SK-N-SH treated with all-trans-retinoic acid at 6 μM for 48 hours (cell line): Measurements from ENCODE around the gene UBTD1.

Experiments
- ARNTL ChIP-seq: fragments of 450-650 bp; formaldehyde crosslinking; IDR thresholded peaks from 2 replicates; pipeline ENCODE4 v1.5.0; 2020; ENCODE audit warnings: low read depth, mild to moderate bottlenecking, moderate library complexity, borderline replicate concordance
- CSDC2 ChIP-seq: fragments of 250-450 bp; sonication (Bioruptor Pico); IDR thresholded peaks from 2 replicates; pipeline ENCODE4 v1.5.0; 2020; ENCODE audit warnings: mild to moderate bottlenecking, moderate library complexity
- GLIS3 ChIP-seq: fragments of 250-450 bp; sonication (Bioruptor Pico); IDR thresholded peaks from 2 replicates; pipeline ENCODE4 v1.5.0; 2020; ENCODE audit warnings: mild to moderate bottlenecking, moderate library complexity
- ISL1 ChIP-seq: fragments of 250-450 bp; sonication (Bioruptor Pico); IDR thresholded peaks from 2 replicates; pipeline ENCODE4 v2.1.2; 2022; ENCODE audit warnings: mild to moderate bottlenecking, moderate library complexity
- PATZ1 ChIP-seq: fragments of 250-450 bp; sonication (Bioruptor Pico); IDR thresholded peaks from 2 replicates; pipeline ENCODE4 v1.8.0; 2020; ENCODE audit warnings: mild to moderate bottlenecking, moderate library complexity, borderline replicate concordance
- PPARA ChIP-seq: fragments of 250-450 bp; sonication (Bioruptor Pico); IDR thresholded peaks from 2 replicates; pipeline ENCODE4 v1.5.0; 2020; ENCODE audit warnings: mild to moderate bottlenecking, borderline replicate concordance
- RARB ChIP-seq: fragments of 250-450 bp; sonication (Bioruptor Pico); IDR thresholded peaks from 2 replicates; pipeline ENCODE4 v1.8.0; 2021; ENCODE audit warnings: mild to moderate bottlenecking, moderate library complexity
- SNAI2 ChIP-seq: fragments of 250-450 bp; sonication (Bioruptor Pico); IDR thresholded peaks from 2 replicates; pipeline ENCODE4 v1.5.0; 2020; ENCODE audit warnings: mild to moderate bottlenecking, moderate library complexity
- ZC3H10 ChIP-seq: fragments of 250-450 bp; sonication (Bioruptor Pico); IDR thresholded peaks from 2 replicates; pipeline ENCODE4 v1.5.1; 2021; ENCODE audit warnings: mild to moderate bottlenecking, moderate library complexity
- ZFP3 ChIP-seq: fragments of 250-450 bp; sonication (Bioruptor Pico); IDR thresholded peaks from 2 replicates; pipeline ENCODE4 v1.5.0; 2020; ENCODE audit warnings: mild to moderate bottlenecking, moderate library complexity
- ZNF70 ChIP-seq: fragments of 450-650 bp; formaldehyde crosslinking; IDR thresholded peaks from 2 replicates; pipeline ENCODE4 v1.5.0; 2020; ENCODE audit warnings: mild to moderate bottlenecking, moderate library complexity
- TF ChIP-seq, protein P1 (sequence below): fragments of 250-450 bp; sonication (Bioruptor Pico); IDR thresholded peaks from 2 replicates; pipeline ENCODE4 v1.5.1; 2021; ENCODE audit warnings: mild to moderate bottlenecking, moderate library complexity
- TF ChIP-seq, protein P2 (sequence below): fragments of 250-450 bp; sonication (Bioruptor Pico); IDR thresholded peaks from 2 replicates; pipeline ENCODE4 v1.5.0; 2020; ENCODE audit warnings: mild to moderate bottlenecking, moderate library complexity

- TF ChIP-seq ZFP3 (CRISPR knock-in tag) (no peak), PATZ1 (CRISPR knock-in tag) (no peak), ISL1 (CRISPR knock-in tag) (no peak), RARB (CRISPR knock-in tag) (no peak), ZNF70 (no peak), PPARA (no peak), ARNTL (CRISPR knock-in tag) (no peak), CSDC2 (no peak), ZC3H10 (no peak), SNAI2 (no peak), GLIS3 (CRISPR knock-in tag) (no peak)
- TF ChIP-seq, protein P1, sequence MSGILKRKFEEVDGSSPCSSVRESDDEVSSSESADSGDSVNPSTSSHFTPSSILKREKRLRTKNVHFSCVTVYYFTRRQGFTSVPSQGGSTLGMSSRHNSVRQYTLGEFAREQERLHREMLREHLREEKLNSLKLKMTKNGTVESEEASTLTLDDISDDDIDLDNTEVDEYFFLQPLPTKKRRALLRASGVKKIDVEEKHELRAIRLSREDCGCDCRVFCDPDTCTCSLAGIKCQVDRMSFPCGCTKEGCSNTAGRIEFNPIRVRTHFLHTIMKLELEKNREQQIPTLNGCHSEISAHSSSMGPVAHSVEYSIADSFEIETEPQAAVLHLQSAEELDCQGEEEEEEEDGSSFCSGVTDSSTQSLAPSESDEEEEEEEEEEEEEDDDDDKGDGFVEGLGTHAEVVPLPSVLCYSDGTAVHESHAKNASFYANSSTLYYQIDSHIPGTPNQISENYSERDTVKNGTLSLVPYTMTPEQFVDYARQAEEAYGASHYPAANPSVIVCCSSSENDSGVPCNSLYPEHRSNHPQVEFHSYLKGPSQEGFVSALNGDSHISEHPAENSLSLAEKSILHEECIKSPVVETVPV (CRISPR knock-in tag) = no peak
- TF ChIP-seq, protein P2, sequence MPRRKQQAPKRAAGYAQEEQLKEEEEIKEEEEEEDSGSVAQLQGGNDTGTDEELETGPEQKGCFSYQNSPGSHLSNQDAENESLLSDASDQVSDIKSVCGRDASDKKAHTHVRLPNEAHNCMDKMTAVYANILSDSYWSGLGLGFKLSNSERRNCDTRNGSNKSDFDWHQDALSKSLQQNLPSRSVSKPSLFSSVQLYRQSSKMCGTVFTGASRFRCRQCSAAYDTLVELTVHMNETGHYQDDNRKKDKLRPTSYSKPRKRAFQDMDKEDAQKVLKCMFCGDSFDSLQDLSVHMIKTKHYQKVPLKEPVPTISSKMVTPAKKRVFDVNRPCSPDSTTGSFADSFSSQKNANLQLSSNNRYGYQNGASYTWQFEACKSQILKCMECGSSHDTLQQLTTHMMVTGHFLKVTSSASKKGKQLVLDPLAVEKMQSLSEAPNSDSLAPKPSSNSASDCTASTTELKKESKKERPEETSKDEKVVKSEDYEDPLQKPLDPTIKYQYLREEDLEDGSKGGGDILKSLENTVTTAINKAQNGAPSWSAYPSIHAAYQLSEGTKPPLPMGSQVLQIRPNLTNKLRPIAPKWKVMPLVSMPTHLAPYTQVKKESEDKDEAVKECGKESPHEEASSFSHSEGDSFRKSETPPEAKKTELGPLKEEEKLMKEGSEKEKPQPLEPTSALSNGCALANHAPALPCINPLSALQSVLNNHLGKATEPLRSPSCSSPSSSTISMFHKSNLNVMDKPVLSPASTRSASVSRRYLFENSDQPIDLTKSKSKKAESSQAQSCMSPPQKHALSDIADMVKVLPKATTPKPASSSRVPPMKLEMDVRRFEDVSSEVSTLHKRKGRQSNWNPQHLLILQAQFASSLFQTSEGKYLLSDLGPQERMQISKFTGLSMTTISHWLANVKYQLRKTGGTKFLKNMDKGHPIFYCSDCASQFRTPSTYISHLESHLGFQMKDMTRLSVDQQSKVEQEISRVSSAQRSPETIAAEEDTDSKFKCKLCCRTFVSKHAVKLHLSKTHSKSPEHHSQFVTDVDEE = no peak
Measured at GRCh38 chr10:97597778-97598177, 99.1 kb downstream of the UBTD1 start.
